Left renal pelvis (tissue), 4 donors: ENCODE results near the gene GLS. TPM values are rescaled to one million over a fixed set of nuclear protein-coding genes. Genes with fewer than 3 reads are reported as not detected.

Experiments
- DNase-seq, 4 donors: peaks; one replicate each; pipeline ENCODE4 v3.0.0-alpha.2; 2013; ENCODE audit warnings: low read depth in 4 of 4, low spot score in 3 of 4
- polyA plus RNA-seq, 4 donors: library from polyadenylated mRNA; unstranded; fragments of 120-200 nt; gene quantifications; one replicate each; pipeline ENCODE4 v1.2.1, GENCODE V29; 2013; ENCODE audit not compliant: insufficient read length in 4 of 4

Gene GLS
- polyA plus RNA-seq, 4 donors = 82.9 to 313 (median 257) TPM

GRCh38 chr2:190965580-190966222, 85.1 kb downstream of the GLS start:
- no peak for DNase-seq

- DNase-seq = no peak
Measured at GRCh38 chr2:190968522-190968921, 87.9 kb downstream of the GLS start.

- DNase-seq = no peak
Measured at GRCh38 chr2:190970160-190970559, 89.5 kb downstream of the GLS start.

- no peak for DNase-seq
Measured at GRCh38 chr2:190970873-190971506, 90.4 kb downstream of the GLS start.

GRCh38 chr2:190972213-190972612, 91.6 kb downstream of the GLS start:
- no peak for DNase-seq

GRCh38 chr2:190972846-190973245, 92.2 kb downstream of the GLS start:
- DNase-seq = no peak

- no peak for DNase-seq
Measured at GRCh38 chr2:190973262-190973661, 92.6 kb downstream of the GLS start.

GRCh38 chr2:190973726-190974628, 93.4 kb downstream of the GLS start:
- DNase-seq = no peak

- no peak for DNase-seq
Measured at GRCh38 chr2:190974629-190975361, 94.2 kb downstream of the GLS start.

- DNase-seq = no peak
Measured at GRCh38 chr2:190976521-190976920, 95.9 kb downstream of the GLS start.

GRCh38 chr2:190977505-190977904, 96.9 kb downstream of the GLS start:
- no peak for DNase-seq

GRCh38 chr2:190978389-190979053, 97.9 kb downstream of the GLS start:
- DNase-seq = no peak

- peak; percentile 64 to 76 (median 72) for DNase-seq
Measured at GRCh38 chr2:190979906-190980629, 99.4 kb downstream of the GLS start.

- no peak for DNase-seq
Measured at GRCh38 chr2:190980630-190981209, 100.1 kb downstream of the GLS start.

GRCh38 chr2:190981333-190981732, 100.7 kb downstream of the GLS start:
- DNase-seq = no peak

GRCh38 chr2:190981733-190982132, 101.1 kb downstream of the GLS start:
- no peak for DNase-seq

- DNase-seq = no peak
Measured at GRCh38 chr2:190982262-190983034, 101.8 kb downstream of the GLS start.

GRCh38 chr2:190984595-190984994, 104.0 kb downstream of the GLS start:
- no peak for DNase-seq
